Stimulated activated CD4-positive, alpha-beta T cell treated with anti-CD3 and anti-CD28 coated beads, Interleukin-4, amount 100 ng/mL, for 4 hours (primary cell): ENCODE results near the gene SSMEM1.
"Not testable (repeated sequence)": the region's sequence is repeated elsewhere in the genome, so short reads cannot be mapped to it uniquely, and the experiment has no call there.

Experiments
- DNase-seq, 2 experiments: peaks; one replicate each; pipeline ENCODE4 v3.0.0-alpha.2; 2020

Gene SSMEM1

GRCh38 chr7:130207642-130208041 lies at the start of gene SSMEM1:
TSS of gene SSMEM1 (plus strand) at chr7:130207860. CDS start at chr7:130207911, 51 bp downstream.
- no peak for DNase-seq

GRCh38 chr7:130160023-130160422 lies 47.6 kb upstream of the SSMEM1 start:
- DNase-seq, result no peak

DNA sequence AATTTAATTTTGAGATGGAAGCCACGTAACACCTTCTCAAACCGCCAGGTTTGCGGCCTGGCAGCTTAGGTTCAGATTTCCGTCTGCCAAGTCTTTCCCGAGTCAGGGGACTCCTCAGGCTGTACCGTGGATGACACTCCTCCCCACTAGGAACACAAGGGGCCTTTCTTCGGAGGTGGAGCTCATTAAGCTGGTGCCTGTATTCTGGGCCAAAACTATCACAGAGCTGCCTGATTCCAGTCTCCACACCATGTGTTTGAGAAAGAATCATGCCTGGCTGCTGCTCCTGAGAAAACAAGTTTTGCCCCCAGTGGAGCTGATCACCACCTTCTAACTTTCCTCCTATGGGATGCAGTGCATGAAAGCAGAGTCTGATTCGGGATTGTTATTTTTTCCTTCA lies 47.2 kb upstream of the SSMEM1 start:
- DNase-seq, result no peak

DNA sequence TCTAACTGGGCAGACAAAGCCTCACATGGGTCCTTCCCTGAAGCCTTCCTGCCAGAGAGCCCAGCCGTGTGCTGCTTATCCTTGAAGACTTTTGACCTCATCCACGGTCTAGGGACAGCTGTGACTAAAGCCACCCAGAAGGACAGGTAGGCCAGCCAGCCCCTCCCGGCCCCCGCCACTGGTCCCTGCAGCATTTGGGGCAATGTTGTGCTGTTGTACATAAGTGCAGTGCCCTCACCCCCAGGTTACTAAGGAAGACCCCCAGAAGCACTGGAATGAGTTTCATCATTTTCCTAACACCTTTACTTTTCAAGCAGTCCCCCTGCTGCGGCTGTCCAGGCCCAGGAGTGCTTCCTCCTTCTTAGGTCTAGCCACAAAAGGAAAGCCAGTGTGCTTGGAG lies 45.5 kb upstream of the SSMEM1 start:
- DNase-seq, result no peak

- no peak for DNase-seq
Measured at GRCh38 chr7:130174237-130174959, 33.3 kb upstream of the SSMEM1 start.

DNA sequence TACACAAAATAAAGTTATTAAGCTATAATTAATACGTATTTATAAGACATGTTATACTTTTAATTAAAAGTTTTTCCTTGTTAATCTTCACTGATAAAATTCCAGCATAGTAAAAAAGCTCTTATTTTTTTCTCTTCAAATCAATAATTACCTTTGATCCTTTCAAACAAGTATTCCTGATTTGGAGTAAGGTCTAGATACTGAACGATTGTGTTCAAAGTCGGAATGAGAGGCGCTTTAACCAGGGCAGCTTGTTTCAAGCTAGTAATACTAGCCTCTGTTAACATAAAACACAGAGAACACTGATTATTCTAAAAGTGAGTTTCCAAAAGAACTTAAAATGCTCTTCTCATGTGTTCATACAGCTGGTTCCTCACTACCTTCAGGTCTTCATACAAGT lies 29.4 kb upstream of the SSMEM1 start:
- no peak for DNase-seq

GRCh38 chr7:130179631-130180030 lies 28.0 kb upstream of the SSMEM1 start:
- DNase-seq, result no peak

DNA sequence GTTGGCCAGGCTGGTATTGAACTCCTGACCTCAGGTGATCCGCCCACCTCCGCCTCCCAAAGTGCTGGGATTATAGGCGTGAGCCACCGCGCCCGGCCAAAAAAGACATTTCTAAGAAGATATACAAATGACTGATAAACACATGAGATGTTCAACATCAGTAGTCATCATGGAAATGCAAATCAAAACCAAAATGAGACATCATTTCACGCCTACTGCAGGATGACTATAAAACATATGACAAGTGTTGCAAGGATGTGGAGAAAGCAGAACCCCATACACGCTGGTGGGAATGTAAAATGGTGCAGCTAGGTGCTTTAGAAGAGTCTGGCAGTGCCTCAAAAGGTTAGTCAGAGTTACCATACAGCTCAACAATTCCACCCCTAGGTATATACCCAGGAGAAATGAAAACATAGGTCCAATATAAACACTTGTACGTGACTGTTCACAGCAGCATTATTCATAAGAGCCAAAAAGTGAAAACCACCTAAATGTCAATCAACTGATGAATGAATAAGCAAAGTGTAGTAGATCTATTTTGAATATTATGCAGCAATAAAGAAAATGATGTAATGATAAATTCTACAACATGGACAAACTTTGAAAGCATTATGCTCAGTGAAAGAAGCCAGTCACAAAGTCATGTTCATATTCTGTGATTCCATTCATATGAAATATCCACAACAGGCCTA lies 26.9 kb upstream of the SSMEM1 start:
- DNase-seq, result peak in 1 of 2 experiments; percentile 19

DNA sequence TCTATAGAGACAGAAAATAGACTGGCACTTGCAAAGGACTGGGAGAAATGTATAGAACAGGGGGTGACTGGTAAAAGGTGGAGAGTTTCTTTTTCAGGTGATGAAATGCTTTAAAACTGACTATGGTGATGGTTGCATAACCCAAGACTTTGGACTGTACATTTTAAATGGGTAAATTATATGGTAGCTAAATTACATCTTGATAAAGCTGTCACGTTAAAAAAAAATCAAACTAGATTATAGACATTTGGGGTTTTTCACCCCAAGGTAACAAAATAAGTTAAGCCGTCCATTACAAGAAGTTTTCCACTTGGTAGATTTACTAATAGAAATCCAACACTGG lies 26.4 kb upstream of the SSMEM1 start:
- no peak for DNase-seq

- DNase-seq, result no peak
Measured at GRCh38 chr7:130182990-130183389, 24.7 kb upstream of the SSMEM1 start.

GRCh38 chr7:130184349-130184748 lies 23.3 kb upstream of the SSMEM1 start:
- not testable (repeated sequence) for DNase-seq

DNA sequence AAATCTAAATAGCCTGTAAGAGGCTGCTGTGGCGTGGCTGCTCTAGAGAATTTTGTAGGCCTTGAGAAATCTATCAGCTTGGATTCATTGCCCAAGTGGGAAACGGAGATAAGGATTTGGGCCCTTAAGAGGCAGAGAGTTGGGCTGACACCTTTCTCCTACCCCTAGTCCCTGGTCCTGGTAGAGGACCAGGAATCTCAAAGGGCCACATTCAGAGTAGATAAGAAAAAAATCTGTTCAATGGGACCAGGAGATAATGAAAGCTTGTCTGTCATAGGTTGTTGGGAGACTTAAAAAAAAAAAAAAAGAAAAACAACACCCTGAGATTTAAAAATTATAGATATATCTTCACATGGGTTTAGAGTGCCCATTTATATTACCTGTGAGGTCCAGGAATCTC lies 20.3 kb upstream of the SSMEM1 start:
- DNase-seq, result no peak

DNA sequence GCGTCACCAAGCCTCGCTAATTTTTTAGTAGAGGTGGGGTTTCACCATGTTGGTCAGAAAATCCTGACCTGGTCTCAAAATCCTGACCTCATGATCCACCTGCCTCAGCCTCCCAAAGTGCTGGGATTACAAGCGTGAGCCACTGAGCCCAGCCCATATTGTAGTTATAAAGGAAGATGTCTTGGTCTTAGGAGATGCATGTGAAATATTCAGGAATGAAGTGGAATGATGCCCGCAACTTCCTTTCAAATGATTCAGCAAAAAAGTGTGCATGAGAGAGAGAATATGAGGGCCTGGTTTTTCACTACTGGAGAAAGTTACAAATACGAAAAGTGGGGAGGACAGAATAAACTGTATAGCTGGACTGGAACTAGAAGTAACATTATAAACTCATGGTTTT lies 18.3 kb upstream of the SSMEM1 start:
- no peak for DNase-seq

DNA sequence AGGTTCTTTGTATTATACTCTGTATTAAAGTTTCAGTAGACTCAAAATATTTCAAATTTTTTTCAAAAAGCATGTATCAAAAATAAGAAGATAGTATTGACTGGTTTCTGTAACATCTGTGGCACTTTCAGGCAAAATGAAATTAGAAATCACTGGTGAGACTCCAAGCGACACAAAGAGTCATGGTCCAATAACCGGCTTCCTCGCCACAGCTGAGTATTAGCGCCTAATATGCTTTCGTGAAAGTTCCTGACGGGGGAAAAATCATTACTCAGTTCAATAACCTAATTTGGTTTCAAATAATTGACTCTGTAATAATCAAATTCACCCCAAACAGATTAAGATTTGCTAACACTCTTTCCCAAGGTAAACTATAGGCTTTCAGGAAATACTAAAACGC lies 15.9 kb upstream of the SSMEM1 start:
- DNase-seq, result no peak

DNA sequence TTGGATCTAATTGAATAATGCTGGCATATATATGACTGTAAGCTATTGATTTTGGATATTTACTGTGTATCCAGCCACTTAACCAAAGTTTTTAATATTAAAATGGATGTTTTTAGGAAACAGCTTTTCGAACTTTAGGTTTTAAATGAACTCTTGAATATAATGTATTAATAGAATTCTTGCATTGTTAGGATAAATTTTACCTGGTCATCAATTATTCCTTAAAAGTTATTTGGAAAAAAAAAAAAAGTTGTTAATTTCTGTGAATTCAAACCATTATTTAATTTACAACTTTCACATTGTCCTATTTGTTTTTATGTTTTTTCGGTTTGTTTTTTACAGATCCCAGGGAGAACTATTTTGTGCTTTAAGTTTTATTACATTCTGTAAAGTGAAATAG lies 12.3 kb upstream of the SSMEM1 start:
- no peak for DNase-seq

GRCh38 chr7:130196476-130196875 lies 11.2 kb upstream of the SSMEM1 start:
- DNase-seq, result no peak

GRCh38 chr7:130197094-130197493 lies 10.6 kb upstream of the SSMEM1 start:
- DNase-seq, result no peak

DNA sequence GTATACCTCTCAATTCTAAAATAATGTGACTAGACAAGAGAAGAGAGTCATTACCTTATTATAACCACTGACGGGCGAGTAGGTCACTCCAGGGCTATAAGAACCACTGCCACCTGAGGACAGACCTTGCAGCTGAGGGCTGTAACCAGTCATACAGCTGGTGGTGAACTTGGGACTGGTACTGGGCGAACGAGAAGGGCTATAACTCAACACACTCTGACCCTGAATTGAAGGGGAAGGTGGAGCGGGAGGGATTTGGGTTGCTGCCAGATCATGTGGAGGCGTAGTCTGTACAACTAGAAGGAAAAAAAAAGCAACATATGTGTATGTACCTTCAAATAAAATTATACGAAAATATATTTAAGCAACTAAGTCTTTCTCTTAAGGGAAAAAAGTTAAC lies 5.9 kb upstream of the SSMEM1 start:
- DNase-seq, result no peak

GRCh38 chr7:130205084-130205947 lies 2.3 kb upstream of the SSMEM1 start, which contains the start of gene TMEM209:
TSS of gene TMEM209 (minus strand) at chr7:130205406. CDS start at chr7:130205375, 31 bp downstream.
- peak; percentile 88 to 94 for DNase-seq

DNA sequence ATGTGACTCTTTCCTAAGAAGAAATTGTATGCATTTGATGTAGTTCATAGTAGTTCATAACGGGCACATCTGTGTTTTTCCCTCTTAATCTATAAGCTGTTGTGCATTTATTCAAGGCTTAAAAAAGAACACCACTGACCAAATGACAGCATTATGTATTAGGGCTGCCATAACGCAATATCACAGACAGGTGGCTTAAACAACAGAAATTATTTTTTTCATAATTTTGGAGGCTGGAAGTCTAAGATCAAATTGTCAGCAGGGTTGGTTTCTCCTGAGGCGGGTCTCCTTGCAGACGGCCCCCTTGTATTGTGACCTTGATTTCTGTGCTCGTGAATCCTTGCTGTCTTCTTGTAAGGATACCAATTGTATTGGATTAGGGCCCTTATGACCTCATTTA lies 627 bp upstream of the SSMEM1 start:
- no peak for DNase-seq

GRCh38 chr7:130208516-130208915 lies 856 bp downstream of the SSMEM1 start:
- no peak for DNase-seq

DNA sequence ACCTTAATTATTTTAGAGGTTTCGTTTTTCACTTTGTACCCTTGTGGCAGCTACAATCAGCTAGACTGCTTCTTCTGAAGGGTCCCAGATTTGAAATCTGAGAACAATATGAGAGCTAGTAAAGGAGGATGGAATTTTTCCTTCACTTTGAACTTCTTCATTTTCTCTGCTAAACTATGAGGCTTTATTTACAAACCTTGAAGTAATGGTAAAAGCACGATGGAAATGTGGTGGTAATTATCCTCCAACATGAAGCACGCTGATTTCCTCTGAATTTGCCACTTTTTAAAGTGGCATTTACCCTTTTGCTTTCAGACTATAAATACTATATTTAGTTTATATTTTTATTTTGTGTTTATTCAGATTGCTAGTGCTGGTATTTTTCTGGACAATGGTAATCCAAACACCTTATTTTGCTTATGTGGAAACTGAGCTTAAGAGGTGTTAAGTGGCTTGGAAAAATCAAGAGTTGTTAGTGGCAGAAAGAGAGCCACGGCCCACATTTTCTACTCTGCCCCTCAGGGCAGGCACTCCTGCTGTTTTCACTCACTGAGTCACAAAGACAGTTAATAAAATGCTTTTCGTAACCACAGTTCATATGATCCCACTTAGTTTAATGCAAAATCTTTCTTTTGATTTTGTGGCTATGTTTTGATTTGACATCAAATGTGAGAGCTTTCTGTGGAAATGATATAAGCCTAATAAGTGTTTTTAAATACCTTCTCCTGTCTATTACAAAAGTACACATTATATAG lies 2.7 kb downstream of the SSMEM1 start:
- DNase-seq, result no peak

GRCh38 chr7:130213828-130214227 lies 6.2 kb downstream of the SSMEM1 start:
- no peak for DNase-seq
